Breast epithelium (tissue), 3 donors: ENCODE measurements around the gene ITIH3.

Experiments used
- POLR2A ChIP-seq: fragments of 450-650 bp; IDR thresholded peaks from one replicate; pipeline ENCODE4 v1.6.1; 2016; ENCODE audit warnings: antibody characterized with exemption, mild to moderate bottlenecking, moderate library complexity
- TF ChIP-seq, protein P1 (sequence below), 3 donors: fragments of 450-650 bp; IDR thresholded peaks; one replicate each; pipeline ENCODE4 v1.5.1; 2016 to 2017; ENCODE audit warnings: antibody characterized with exemption in 3 of 3, mild to moderate bottlenecking in 3 of 3, moderate library complexity in 3 of 3

DNA sequence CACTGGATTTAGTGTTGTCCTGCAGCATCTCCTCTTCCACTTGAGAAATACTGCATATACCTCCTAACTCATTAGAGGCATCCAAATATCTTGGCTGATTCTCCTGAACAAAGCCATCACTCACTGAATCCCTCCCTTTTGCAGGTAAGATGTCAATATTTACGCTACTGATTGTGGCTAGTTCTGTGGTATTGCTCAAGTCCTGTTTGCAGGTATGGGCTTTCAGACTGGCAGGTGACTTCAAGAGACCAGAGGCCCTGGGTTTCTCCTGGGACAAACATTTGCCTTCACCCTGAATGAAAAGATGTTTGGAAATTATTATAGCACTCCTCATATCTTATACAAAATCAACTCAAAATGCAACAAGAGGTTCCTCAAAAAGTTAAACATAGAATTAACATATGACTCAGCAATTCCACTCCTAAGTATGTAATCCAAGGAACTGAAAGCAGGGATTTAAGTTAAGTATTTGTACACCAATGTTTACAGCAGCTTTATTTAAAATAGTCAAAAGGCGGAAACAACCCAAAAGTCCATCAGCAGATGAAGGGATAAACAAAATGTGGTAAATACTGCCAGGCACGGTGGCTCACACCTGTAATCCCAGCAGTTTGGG, 42.4 kb upstream of the ITIH3 start:
- no peak for TF ChIP-seq POLR2A
- TF ChIP-seq, protein P1, sequence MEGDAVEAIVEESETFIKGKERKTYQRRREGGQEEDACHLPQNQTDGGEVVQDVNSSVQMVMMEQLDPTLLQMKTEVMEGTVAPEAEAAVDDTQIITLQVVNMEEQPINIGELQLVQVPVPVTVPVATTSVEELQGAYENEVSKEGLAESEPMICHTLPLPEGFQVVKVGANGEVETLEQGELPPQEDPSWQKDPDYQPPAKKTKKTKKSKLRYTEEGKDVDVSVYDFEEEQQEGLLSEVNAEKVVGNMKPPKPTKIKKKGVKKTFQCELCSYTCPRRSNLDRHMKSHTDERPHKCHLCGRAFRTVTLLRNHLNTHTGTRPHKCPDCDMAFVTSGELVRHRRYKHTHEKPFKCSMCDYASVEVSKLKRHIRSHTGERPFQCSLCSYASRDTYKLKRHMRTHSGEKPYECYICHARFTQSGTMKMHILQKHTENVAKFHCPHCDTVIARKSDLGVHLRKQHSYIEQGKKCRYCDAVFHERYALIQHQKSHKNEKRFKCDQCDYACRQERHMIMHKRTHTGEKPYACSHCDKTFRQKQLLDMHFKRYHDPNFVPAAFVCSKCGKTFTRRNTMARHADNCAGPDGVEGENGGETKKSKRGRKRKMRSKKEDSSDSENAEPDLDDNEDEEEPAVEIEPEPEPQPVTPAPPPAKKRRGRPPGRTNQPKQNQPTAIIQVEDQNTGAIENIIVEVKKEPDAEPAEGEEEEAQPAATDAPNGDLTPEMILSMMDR (IDR thresholded peaks at IDR 0.05), result no peak
